NCI-H226 (cell line): ENCODE results near the gene SPATA33.
A peak's percentile ranks its signal among the peaks of the same experiment; 100 is the strongest.

Experiments
- DNase-seq: peaks from one replicate; pipeline ENCODE4 v3.0.0-alpha.2; 2015

The SPATA33 gene

GRCh38 chr16:89657442-89658220 is at the start of gene SPATA33, which contains the start of gene CHMP1A:
Gene SPATA33 (plus strand): TSS chr16:89657836. CDS start chr16:89657912, 76 bp downstream.
Gene CHMP1A (minus strand): TSS chr16:89657708. CDS start chr16:89657588, 120 bp downstream.
- DNase-seq, result peak; percentile 71

GRCh38 chr16:89607937-89608740 is 49.5 kb upstream of the SPATA33 start:
- no peak for DNase-seq

- no peak for DNase-seq
Observed at GRCh38 chr16:89610108-89610453, 47.6 kb upstream of the SPATA33 start.

- DNase-seq, result no peak
Observed at GRCh38 chr16:89612415-89613166, 45.0 kb upstream of the SPATA33 start.

GRCh38 chr16:89613231-89613953 is 44.2 kb upstream of the SPATA33 start, which contains the start of gene DPEP1:
Gene DPEP1 (plus strand): TSS chr16:89613642. CDS start chr16:89630411, 16,769 bp downstream.
- peak; percentile 9 for DNase-seq

- DNase-seq, result no peak
Observed at GRCh38 chr16:89613954-89614459, 43.6 kb upstream of the SPATA33 start.

- DNase-seq, result no peak
Observed at GRCh38 chr16:89615176-89615575, 42.5 kb upstream of the SPATA33 start.

GRCh38 chr16:89615596-89616090 is 42.0 kb upstream of the SPATA33 start:
- DNase-seq, result no peak

GRCh38 chr16:89616623-89617022 is 41.0 kb upstream of the SPATA33 start:
- no peak for DNase-seq

- DNase-seq, result no peak
Observed at GRCh38 chr16:89617036-89617435, 40.6 kb upstream of the SPATA33 start.

- no peak for DNase-seq
Observed at GRCh38 chr16:89618109-89618998, 39.3 kb upstream of the SPATA33 start.

- no peak for DNase-seq
Observed at GRCh38 chr16:89619840-89620239, 37.8 kb upstream of the SPATA33 start.

GRCh38 chr16:89620406-89620841 is 37.2 kb upstream of the SPATA33 start:
- no peak for DNase-seq

GRCh38 chr16:89621136-89621697 is 36.4 kb upstream of the SPATA33 start:
- no peak for DNase-seq

GRCh38 chr16:89621698-89622409 is 35.8 kb upstream of the SPATA33 start:
- DNase-seq, result no peak

GRCh38 chr16:89623511-89624261 is 34.0 kb upstream of the SPATA33 start:
- DNase-seq, result no peak

- no peak for DNase-seq
Observed at GRCh38 chr16:89624777-89625761, 32.6 kb upstream of the SPATA33 start.
